ENCODE results near the gene ZNF92.

The ZNF92 gene

DNA sequence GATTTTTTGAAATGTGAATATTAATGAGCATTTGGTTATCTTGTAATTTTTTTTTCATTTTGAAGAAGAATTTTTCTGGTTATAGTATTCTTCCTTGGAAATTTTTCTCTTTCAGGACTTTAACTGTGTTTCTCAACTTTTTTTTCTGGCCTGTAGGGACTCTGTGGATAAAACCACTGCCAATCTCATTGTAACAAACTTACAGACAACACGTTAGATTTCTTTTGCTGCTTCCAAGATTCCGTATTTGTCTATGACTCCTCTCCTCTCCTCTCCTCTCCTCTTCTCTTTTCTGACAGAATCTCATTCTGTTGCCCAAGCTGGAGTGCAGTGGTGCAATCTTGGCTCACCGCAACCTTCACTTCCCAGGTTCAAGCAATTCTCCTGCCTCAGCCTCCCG, 19.4 kb upstream of the ZNF92 start:
- H3K9me3 ChIP-seq (ENCODE audit: severe bottlenecking): no peaks in the 10 kb centered on the region
- no peak for DNase-seq
- peaks cover 5% of the 10 kb centered on the region; the same call in 1 of the 2 replicates for H3K36me3 ChIP-seq
- H3K27ac ChIP-seq: no peak overlapping the region
- H3K27me3 ChIP-seq (ENCODE audit: insufficient read depth, low read depth, severe bottlenecking): no peaks in the 10 kb centered on the region
- no peak overlapping the region for H3K4me3 ChIP-seq (ENCODE audit: low read depth, low read length)
- TF ChIP-seq, protein P1, sequence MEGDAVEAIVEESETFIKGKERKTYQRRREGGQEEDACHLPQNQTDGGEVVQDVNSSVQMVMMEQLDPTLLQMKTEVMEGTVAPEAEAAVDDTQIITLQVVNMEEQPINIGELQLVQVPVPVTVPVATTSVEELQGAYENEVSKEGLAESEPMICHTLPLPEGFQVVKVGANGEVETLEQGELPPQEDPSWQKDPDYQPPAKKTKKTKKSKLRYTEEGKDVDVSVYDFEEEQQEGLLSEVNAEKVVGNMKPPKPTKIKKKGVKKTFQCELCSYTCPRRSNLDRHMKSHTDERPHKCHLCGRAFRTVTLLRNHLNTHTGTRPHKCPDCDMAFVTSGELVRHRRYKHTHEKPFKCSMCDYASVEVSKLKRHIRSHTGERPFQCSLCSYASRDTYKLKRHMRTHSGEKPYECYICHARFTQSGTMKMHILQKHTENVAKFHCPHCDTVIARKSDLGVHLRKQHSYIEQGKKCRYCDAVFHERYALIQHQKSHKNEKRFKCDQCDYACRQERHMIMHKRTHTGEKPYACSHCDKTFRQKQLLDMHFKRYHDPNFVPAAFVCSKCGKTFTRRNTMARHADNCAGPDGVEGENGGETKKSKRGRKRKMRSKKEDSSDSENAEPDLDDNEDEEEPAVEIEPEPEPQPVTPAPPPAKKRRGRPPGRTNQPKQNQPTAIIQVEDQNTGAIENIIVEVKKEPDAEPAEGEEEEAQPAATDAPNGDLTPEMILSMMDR (IDR thresholded peaks at IDR 0.05; ENCODE audit: low read depth, low read length): no peak

DNA sequence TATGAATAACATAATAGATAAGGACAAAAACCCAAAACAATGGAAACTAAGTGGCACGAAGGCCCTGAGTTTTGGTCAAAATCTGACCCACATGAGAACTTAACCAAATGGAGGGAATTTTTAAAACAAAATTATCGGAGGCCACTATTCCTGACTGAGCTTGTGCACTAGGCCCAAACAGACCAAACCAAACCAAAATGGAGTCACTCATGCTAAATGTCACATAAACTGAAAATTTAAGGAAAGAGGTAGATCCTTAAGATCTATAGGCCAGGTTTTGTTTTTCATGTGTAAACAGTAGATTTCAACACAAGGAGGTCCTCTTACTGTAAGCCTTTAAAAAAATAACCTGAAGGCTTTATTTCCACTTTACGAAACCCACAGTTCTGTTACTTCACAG, 3.8 kb upstream of the ZNF92 start:
- Histone ChIP-seq H3K27me3 (ENCODE audit: insufficient read depth, low read depth, severe bottlenecking) (no peaks in the 10 kb centered on the region), H3K9me3 (ENCODE audit: severe bottlenecking) (no peaks in the 10 kb centered on the region), H3K27ac (no peak overlapping the region), H3K4me3 (ENCODE audit: low read depth, low read length) (no peak overlapping the region), H3K36me3 (no peaks in the 10 kb centered on the region; the same call in 1 of the 2 replicates)
- TF ChIP-seq, protein P1 (IDR thresholded peaks at IDR 0.05; ENCODE audit: low read depth, low read length): no peak
- no peak for DNase-seq

DNA sequence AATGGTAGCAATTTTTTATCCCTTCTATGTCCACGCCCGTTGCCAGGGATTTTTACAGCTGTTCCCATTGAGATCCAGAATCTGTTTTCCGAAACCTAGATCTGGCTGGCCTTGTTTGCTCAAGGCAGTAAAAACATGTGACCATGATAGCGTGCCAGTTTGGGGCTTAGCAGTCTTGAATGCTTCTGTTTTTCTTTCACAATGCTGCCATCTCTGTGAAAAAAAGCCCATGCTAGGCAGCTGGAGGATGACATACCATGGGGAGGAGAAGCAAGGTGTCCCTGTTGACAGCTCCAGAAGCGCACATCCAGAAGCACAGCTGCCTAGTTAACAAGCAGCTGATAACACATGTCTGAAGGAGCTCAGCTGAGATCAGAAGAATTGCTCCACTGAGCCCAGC, 2.2 kb upstream of the ZNF92 start:
- no peak for DNase-seq
- peaks cover 9% of the 10 kb centered on the region for H3K36me3 ChIP-seq
- H3K4me3 ChIP-seq (ENCODE audit: low read depth, low read length): no peak overlapping the region
- no peaks in the 10 kb centered on the region for H3K9me3 ChIP-seq (ENCODE audit: severe bottlenecking)
- H3K27me3 ChIP-seq (ENCODE audit: insufficient read depth, low read depth, severe bottlenecking): no peaks in the 10 kb centered on the region
- no peak overlapping the region for H3K27ac ChIP-seq
- TF ChIP-seq, protein P1 (IDR thresholded peaks at IDR 0.05; ENCODE audit: low read depth, low read length): no peak

DNA sequence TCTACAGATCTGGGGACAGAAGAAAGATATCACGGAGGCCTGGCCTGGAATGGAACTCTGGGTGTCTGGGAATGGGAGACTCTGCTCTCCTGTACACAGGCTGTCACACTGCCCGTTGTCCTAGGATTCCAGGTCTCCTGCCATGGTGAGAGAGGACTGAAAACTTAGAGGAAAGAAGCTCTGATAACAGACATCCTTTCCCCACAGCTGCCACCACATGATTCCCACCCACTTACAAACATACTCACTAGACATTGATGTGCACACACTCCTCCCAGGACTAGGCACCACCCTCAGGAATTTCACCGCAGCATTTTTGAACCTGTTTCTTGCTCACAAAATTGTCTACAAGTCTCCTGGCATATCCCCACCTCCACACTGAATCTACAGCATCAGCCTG, 5.7 kb downstream of the ZNF92 start:
- Histone ChIP-seq H3K27ac (no peak overlapping the region), H3K36me3 (peaks cover 52% of the 10 kb centered on the region), H3K4me3 (ENCODE audit: low read depth, low read length) (no peak overlapping the region), H3K27me3 (ENCODE audit: insufficient read depth, low read depth, severe bottlenecking) (no peaks in the 10 kb centered on the region), H3K9me3 (ENCODE audit: severe bottlenecking) (no peaks in the 10 kb centered on the region)
- no peak for DNase-seq
- TF ChIP-seq, protein P1 (IDR thresholded peaks at IDR 0.05; ENCODE audit: low read depth, low read length): no peak

DNA sequence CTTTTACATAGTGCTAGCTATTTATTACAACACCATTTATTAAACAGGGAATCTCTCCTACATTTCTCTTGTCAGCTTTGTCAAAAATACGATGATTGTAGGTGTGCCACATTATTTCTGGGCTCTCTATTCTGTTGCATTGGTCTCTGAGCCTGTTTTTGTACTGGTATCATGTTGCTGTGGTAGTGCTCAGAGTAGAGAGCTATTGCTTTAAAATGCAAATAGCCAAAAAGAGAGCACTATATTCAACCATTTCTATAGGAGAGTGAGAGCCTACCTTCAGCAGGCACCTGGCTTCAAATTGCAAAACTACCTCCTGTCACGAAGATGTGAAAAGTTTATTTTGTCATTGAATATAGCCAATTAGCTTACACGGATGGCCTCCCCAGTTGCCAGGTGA, 8.1 kb downstream of the ZNF92 start:
- TF ChIP-seq, protein P1 (IDR thresholded peaks at IDR 0.05; ENCODE audit: low read depth, low read length): no peak
- no peaks in the 10 kb centered on the region for H3K9me3 ChIP-seq (ENCODE audit: severe bottlenecking)
- peaks cover 50% of the 10 kb centered on the region for H3K36me3 ChIP-seq
- no peak for DNase-seq
- H3K27me3 ChIP-seq (ENCODE audit: insufficient read depth, low read depth, severe bottlenecking): no peaks in the 10 kb centered on the region
- no peak overlapping the region for H3K27ac ChIP-seq
- H3K4me3 ChIP-seq (ENCODE audit: low read depth, low read length): no peak overlapping the region

DNA sequence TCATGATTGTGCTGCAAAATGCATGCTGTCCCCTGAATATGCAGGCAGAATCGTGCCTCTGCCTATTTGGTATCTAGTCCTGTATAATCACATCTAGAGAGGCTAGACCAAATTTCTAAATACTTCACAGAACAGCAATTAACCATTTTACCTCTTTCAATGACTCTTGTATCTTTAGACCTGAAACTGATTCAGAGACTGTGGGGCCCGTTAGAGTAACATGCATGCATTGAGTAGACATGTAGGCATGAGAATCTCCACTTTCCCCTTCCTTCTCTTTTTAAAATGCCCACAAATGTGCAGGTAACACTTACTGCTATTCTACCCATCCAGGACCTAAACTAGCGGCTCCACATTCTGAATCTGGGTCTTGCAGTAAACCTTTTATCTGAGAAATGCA, 8.8 kb downstream of the ZNF92 start:
- no peak overlapping the region for H3K4me3 ChIP-seq (ENCODE audit: low read depth, low read length)
- no peaks in the 10 kb centered on the region for H3K27me3 ChIP-seq (ENCODE audit: insufficient read depth, low read depth, severe bottlenecking)
- no peak overlapping the region for H3K27ac ChIP-seq
- DNase-seq: no peak
- H3K36me3 ChIP-seq: peaks cover 47% of the 10 kb centered on the region
- no peaks in the 10 kb centered on the region for H3K9me3 ChIP-seq (ENCODE audit: severe bottlenecking)
- TF ChIP-seq, protein P1 (IDR thresholded peaks at IDR 0.05; ENCODE audit: low read depth, low read length): no peak
